PFSK-1 (cell line): Measurements from ENCODE around the gene OR8D2.

ENCODE experiments used
- FOXP2 ChIP-seq: optimal IDR thresholded peaks from 2 replicates; pipeline ENCODE3; 2011; ENCODE audit warnings: borderline replicate concordance, control low read depth, inconsistent platforms; ENCODE audit not compliant: insufficient read depth; ENCODE audit errors: extremely low read length, extremely low read depth
- POLR2AphosphoS5 ChIP-seq: IDR thresholded peaks from 2 replicates; pipeline ENCODE4 v1.6.1; 2012; ENCODE audit warnings: low read depth, mild to moderate bottlenecking, control low read depth, low read length, moderate library complexity
- REST ChIP-seq, 2 experiments: IDR thresholded peaks; 2 replicates each; pipeline versions ENCODE4 v1.6.1 to v1.8.0; 2011 to 2012; ENCODE audit warnings: low read depth in 2 of 2, low read length in 2 of 2, control low read depth in 1 of 2, inconsistent platforms in 1 of 2, mild to moderate bottlenecking in 1 of 2, moderate library complexity in 1 of 2; ENCODE audit not compliant: insufficient read depth in 1 of 2
- SIN3A ChIP-seq: IDR thresholded peaks from 2 replicates; pipeline ENCODE4 v1.6.1; 2012; ENCODE audit warnings: mild to moderate bottlenecking, low read length, moderate library complexity, borderline replicate concordance; ENCODE audit not compliant: insufficient read depth
- TAF1 ChIP-seq: IDR thresholded peaks from 2 replicates; pipeline ENCODE4 v1.6.1; 2012; ENCODE audit warnings: low read length, control low read depth, borderline replicate concordance; ENCODE audit not compliant: insufficient read depth

The OR8D2 gene

GRCh38 chr11:124340142-124340447 lies 20.1 kb upstream of the OR8D2 start:
- TF ChIP-seq REST (IDR thresholded peaks at IDR 0.05; ENCODE audit: insufficient read depth in 1 of 2, low read depth in 2 of 2, low read length in 2 of 2) (no peak), FOXP2 (no peak), POLR2AphosphoS5 (no peak), TAF1 (no peak), SIN3A (no peak)

- TF ChIP-seq TAF1 (no peak), REST (IDR thresholded peaks at IDR 0.05; ENCODE audit: insufficient read depth in 1 of 2, low read depth in 2 of 2, low read length in 2 of 2) (no peak), FOXP2 (no peak), POLR2AphosphoS5 (no peak), SIN3A (no peak)
Observed at GRCh38 chr11:124339396-124340141, 19.6 kb upstream of the OR8D2 start.

- no peak for TF ChIP-seq REST (IDR thresholded peaks at IDR 0.05; ENCODE audit: insufficient read depth in 1 of 2, low read depth in 2 of 2, low read length in 2 of 2)
- no peak for TF ChIP-seq FOXP2
- TF ChIP-seq POLR2AphosphoS5 = no peak
- no peak for TF ChIP-seq TAF1
- TF ChIP-seq SIN3A = no peak
Observed at GRCh38 chr11:124331873-124332272, 11.9 kb upstream of the OR8D2 start.

GRCh38 chr11:124329787-124330478 lies 9.9 kb upstream of the OR8D2 start:
- TF ChIP-seq POLR2AphosphoS5 (no peak), SIN3A (no peak), TAF1 (no peak), REST (IDR thresholded peaks at IDR 0.05; ENCODE audit: insufficient read depth in 1 of 2, low read depth in 2 of 2, low read length in 2 of 2) (no peak), FOXP2 (no peak)
